OCI-LY1 (cell line): Measurements from ENCODE around the gene LIN7C.

ENCODE experiments used
- EZH2 ChIP-seq: fragments of 200-600 bp; sonication (generic), shearing (Covaris generic); IDR thresholded peaks from 2 replicates; pipeline ENCODE4 v1.8.0; 2017; ENCODE audit warnings: borderline replicate concordance, mixed run types, mild to moderate bottlenecking, antibody characterized with exemption, low read length, moderate library complexity, mixed read lengths
- TF ChIP-seq, protein P1 (sequence below): fragments of 200-600 bp; sonication (generic), shearing (Covaris generic); IDR thresholded peaks from 2 replicates; pipeline ENCODE4 v1.5.1; 2017; ENCODE audit warnings: mild to moderate bottlenecking, antibody characterized with exemption, low read length, moderate library complexity, mixed read lengths

DNA sequence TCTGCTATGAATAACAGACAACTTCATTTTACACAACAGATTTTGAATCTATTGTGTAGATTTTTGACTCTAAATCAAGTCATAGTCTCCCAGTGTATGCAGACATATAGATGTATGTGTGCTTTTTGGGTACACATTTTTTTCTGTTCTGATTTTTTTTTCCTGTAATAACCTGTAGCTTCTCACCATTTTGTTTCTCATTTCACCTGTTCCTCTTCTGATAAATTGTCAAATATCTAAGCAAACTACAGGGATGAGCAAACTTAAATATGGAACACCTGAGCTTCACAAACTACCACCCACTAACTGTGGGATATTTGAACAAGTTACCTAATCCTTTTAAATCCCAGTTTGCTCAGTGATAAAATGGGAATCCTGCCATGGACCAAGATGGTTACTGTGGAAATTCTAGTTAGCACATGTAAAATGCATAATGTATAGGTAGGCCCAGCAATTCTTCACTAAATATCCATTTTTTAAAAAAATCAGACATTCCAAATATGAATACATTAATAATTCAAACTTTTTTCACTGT, 49.7 kb downstream of the LIN7C start:
- TF ChIP-seq, protein P1, sequence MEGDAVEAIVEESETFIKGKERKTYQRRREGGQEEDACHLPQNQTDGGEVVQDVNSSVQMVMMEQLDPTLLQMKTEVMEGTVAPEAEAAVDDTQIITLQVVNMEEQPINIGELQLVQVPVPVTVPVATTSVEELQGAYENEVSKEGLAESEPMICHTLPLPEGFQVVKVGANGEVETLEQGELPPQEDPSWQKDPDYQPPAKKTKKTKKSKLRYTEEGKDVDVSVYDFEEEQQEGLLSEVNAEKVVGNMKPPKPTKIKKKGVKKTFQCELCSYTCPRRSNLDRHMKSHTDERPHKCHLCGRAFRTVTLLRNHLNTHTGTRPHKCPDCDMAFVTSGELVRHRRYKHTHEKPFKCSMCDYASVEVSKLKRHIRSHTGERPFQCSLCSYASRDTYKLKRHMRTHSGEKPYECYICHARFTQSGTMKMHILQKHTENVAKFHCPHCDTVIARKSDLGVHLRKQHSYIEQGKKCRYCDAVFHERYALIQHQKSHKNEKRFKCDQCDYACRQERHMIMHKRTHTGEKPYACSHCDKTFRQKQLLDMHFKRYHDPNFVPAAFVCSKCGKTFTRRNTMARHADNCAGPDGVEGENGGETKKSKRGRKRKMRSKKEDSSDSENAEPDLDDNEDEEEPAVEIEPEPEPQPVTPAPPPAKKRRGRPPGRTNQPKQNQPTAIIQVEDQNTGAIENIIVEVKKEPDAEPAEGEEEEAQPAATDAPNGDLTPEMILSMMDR = no peak
- TF ChIP-seq EZH2 = no peak
